ENCODE measurements around the gene CHD2. TPM values are rescaled to one million over a fixed set of nuclear protein-coding genes. Genes with fewer than 3 reads are reported as not detected.

Gene CHD2
- polyA plus RNA-seq, 2 of the 4 experiments (the other 2 are of a cell fraction) = 29.5 to 68.2 TPM

DNA sequence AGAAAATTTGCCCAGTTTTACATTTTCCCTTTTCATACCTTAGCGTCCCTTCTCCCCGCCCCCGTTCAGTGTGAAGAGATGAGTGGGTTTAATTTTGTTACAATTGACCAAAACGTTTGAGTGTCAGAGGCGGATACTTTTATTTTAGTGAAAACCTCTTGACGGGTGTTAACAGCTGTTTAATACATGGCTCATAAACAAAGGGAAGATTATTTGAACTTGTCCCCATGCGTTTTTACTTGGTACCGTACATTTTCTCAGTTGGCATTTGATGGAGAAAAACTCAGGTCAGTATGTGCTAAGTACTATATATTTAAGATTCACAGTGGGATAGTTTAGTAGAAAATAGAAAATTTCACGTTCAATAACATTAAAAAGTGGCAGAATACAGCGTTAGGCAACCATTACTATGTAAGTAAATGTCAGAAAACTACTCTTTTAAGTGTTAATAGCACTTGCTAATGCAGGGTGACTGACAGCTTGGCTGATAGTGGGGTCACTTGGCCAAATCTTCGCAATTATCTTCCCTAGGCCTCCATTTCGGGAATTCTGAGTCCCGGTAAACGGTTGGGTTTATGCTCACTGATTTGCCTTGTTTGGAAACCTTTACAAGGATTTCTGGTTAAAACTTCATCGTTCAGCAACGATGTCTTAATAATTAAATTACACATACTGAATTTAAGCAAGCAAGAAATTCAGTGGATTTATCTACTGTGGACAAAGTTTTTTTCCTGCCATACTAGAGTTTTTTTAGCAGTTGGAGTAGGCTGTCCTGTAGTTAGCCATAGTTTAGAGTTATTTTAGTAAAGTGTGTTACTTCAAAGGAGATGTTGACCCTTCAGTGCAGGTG lies 4.8 kb downstream of the CHD2 start:
- WGBS (ENCODE audit: missing lambda C conversion rate) = 4% methylated on average over 16 of the region's 16 CpGs
- Histone ChIP-seq H3K4me2 (peak overlapping the region; percentile 96), H3K4me3 (peak overlapping the region; percentile 56), H3K4me1 (peaks cover 49% of the 10 kb centered on the region), H3K27ac (peak overlapping the region; percentile 88 to 91), H3K9me3 (no peaks in the 10 kb centered on the region)
- ATAC-seq = no peak
- peak in 1 of 2 experiments; percentile 53 for DNase-seq (ENCODE audit: low read depth in 1 of 2, low spot score in 1 of 2)
- POLR2A ChIA-PET = interaction anchor here (1.1 to 11.1 kb wide), 6 partner anchors 11 to 101 kb away, joined by 3 to 374 read pairs (median 32); no protein-coding TSS in a partner anchor
- CTCF ChIA-PET = interaction anchor here (0.6 to 9.5 kb wide), 4 partner anchors 13 to 108 kb away, joined by 3 to 98 read pairs (median 54); no protein-coding TSS in a partner anchor
- FAIRE-seq = no peak
- TF ChIP-seq KDM5A (IDR thresholded peaks at IDR 0.05) (no peak), SREBF2 (IDR thresholded peaks at IDR 0.05) (no peak), HOXA7 (CRISPR knock-in tag; IDR thresholded peaks at IDR 0.05) (peak; percentile 44; the same call in 1 of the 2 replicates), EHF (CRISPR knock-in tag; IDR thresholded peaks at IDR 0.05) (peak; percentile 62; the same call in 1 of the 2 replicates), BHLHE40 (IDR thresholded peaks at IDR 0.05; ENCODE audit: low read depth, low read length) (no peak), USF2 (IDR thresholded peaks at IDR 0.05) (no peak), POLR2AphosphoS2 (conservative IDR thresholded peaks at IDR 0.05; ENCODE audit: low read length) (peak; percentile 26; the same call in 1 of the 2 replicates), SMC3 (IDR thresholded peaks at IDR 0.05) (no peak), JUNB (IDR thresholded peaks at IDR 0.05) (no peak), HDAC2 (IDR thresholded peaks at IDR 0.05) (no peak), ZSCAN20 (CRISPR knock-in tag; IDR thresholded peaks at IDR 0.05) (no peak), ZFP36 (IDR thresholded peaks at IDR 0.05; ENCODE audit: borderline replicate concordance, partially characterized antibody) (no peak), JUN (IDR thresholded peaks at IDR 0.05) (no peak), RAD21 (conservative IDR thresholded peaks at IDR 0.05 in 1 of 2, IDR thresholded peaks at IDR 0.05 in 1 of 2) (no peak), RCOR1 (IDR thresholded peaks at IDR 0.05; ENCODE audit: low read depth, low read length) (no peak), EHMT2 (IDR thresholded peaks at IDR 0.05; ENCODE audit: low read depth) (no peak), BCL3 (IDR thresholded peaks at IDR 0.05) (no peak), NFE2L2 (conservative IDR thresholded peaks at IDR 0.05; ENCODE audit: low read length) (no peak), GATA3 (IDR thresholded peaks at IDR 0.05; ENCODE audit: borderline replicate concordance) (no peak; the same call in 1 of the 2 replicates), CHD4 (IDR thresholded peaks at IDR 0.05; ENCODE audit: borderline replicate concordance) (no peak), PHF8 (IDR thresholded peaks at IDR 0.05; ENCODE audit: borderline replicate concordance, low read depth) (peak; percentile 42; the same call in 1 of the 2 replicates), TP53 (CRISPR knock-in tag; IDR thresholded peaks at IDR 0.05) (peak; percentile 24; the same call in 1 of the 2 replicates), RNF2 (IDR thresholded peaks at IDR 0.05; ENCODE audit: borderline replicate concordance, low read depth) (no peak), TFCP2L1 (CRISPR knock-in tag; IDR thresholded peaks at IDR 0.05) (0 out of 2 replicates have a peak, but pooled peaks have one; percentile 30), MYC (IDR thresholded peaks at IDR 0.05; ENCODE audit: borderline replicate concordance, low read length) (no peak), RARB (CRISPR knock-in tag; IDR thresholded peaks at IDR 0.05) (no peak; the same call in 1 of the 2 replicates), ZNF302 (CRISPR knock-in tag; IDR thresholded peaks at IDR 0.05) (no peak), FOSL2 (IDR thresholded peaks at IDR 0.05) (no peak), FOSL2 (CRISPR knock-in tag; IDR thresholded peaks at IDR 0.05) (no peak), CBX2 (IDR thresholded peaks at IDR 0.05; ENCODE audit: borderline replicate concordance, low read depth) (no peak), HEYL (CRISPR knock-in tag; IDR thresholded peaks at IDR 0.05) (no peak), FOSB (CRISPR knock-in tag; IDR thresholded peaks at IDR 0.05) (0 out of 2 replicates have a peak, but pooled peaks have one; percentile 10)
- TF ChIP-seq, protein P1, sequence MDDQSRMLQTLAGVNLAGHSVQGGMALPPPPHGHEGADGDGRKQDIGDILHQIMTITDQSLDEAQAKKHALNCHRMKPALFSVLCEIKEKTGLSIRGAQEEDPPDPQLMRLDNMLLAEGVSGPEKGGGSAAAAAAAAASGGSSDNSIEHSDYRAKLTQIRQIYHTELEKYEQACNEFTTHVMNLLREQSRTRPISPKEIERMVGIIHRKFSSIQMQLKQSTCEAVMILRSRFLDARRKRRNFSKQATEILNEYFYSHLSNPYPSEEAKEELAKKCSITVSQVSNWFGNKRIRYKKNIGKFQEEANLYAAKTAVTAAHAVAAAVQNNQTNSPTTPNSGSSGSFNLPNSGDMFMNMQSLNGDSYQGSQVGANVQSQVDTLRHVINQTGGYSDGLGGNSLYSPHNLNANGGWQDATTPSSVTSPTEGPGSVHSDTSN (IDR thresholded peaks at IDR 0.05) = no peak
- TF ChIP-seq, protein P2, sequence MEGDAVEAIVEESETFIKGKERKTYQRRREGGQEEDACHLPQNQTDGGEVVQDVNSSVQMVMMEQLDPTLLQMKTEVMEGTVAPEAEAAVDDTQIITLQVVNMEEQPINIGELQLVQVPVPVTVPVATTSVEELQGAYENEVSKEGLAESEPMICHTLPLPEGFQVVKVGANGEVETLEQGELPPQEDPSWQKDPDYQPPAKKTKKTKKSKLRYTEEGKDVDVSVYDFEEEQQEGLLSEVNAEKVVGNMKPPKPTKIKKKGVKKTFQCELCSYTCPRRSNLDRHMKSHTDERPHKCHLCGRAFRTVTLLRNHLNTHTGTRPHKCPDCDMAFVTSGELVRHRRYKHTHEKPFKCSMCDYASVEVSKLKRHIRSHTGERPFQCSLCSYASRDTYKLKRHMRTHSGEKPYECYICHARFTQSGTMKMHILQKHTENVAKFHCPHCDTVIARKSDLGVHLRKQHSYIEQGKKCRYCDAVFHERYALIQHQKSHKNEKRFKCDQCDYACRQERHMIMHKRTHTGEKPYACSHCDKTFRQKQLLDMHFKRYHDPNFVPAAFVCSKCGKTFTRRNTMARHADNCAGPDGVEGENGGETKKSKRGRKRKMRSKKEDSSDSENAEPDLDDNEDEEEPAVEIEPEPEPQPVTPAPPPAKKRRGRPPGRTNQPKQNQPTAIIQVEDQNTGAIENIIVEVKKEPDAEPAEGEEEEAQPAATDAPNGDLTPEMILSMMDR (IDR thresholded peaks at IDR 0.05) = no peak
- TF ChIP-seq, protein P3, sequence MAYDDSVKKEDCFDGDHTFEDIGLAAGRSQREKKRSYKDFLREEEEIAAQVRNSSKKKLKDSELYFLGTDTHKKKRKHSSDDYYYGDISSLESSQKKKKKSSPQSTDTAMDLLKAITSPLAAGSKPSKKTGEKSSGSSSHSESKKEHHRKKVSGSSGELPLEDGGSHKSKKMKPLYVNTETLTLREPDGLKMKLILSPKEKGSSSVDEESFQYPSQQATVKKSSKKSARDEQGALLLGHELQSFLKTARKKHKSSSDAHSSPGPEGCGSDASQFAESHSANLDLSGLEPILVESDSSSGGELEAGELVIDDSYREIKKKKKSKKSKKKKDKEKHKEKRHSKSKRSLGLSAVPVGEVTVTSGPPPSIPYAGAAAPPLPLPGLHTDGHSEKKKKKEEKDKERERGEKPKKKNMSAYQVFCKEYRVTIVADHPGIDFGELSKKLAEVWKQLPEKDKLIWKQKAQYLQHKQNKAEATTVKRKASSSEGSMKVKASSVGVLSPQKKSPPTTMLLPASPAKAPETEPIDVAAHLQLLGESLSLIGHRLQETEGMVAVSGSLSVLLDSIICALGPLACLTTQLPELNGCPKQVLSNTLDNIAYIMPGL (CRISPR knock-in tag; IDR thresholded peaks at IDR 0.05; ENCODE audit: borderline replicate concordance) = peak; percentile 37; the same call in 1 of the 2 replicates

Measured in A549 (cell line).